ENCODE measurements around the gene NKD2. TPM values are rescaled to one million over a fixed set of nuclear protein-coding genes. Genes with fewer than 3 reads are reported as not detected.
"Not testable (repeated sequence)": the region's sequence is repeated elsewhere in the genome, so short reads cannot be mapped to it uniquely, and the experiment has no call there.

The NKD2 gene
- polyA plus RNA-seq, 1 donor (not counting 4 experiments of a cell fraction or from before 2014, with no cell fraction given), result not detected

DNA sequence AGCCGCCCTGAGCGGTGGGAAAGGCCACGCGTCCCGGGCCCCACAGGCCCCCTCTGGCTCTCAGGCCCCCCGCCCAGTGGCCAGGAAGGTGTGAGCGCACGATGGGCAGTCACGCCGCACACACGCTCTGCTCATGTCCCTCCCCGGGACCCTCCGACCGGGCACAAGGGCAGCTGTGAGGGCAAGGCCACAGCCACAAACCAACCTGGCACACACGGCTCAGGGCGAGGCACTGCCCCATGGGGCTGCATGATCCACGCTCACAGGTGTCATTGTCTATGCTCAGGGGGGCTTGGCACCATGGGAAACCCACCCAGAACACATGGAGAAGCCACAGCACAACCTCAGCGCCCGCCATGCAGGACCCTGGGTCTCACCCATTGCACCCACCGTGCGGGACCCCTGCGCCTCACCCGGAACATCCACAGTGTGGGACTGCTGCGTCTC lies 52.0 kb downstream of the NKD2 start:
- Histone ChIP-seq H4K20me1 (ENCODE audit: control insufficient read depth, extremely low read depth, insufficient read depth, low read length) (no peaks in the 10 kb centered on the region), H3K4me1 (ENCODE audit: control insufficient read depth, extremely low read depth, insufficient read depth, low read length) (no peaks in the 10 kb centered on the region), H3K27ac (ENCODE audit: control insufficient read depth, insufficient read depth, low read length) (no peak overlapping the region), H3K36me3 (ENCODE audit: control insufficient read depth in 2 of 2, extremely low read depth in 1 of 2, insufficient read depth in 2 of 2, low read length in 2 of 2) (peaks cover 0 to 2% of the 10 kb centered on the region in 2 experiments), H3K9me3 (ENCODE audit: control insufficient read depth, low read depth, low read length) (no peaks in the 10 kb centered on the region), H3K27me3 (ENCODE audit: control insufficient read depth, extremely low read depth, insufficient read depth, low read length) (no peaks in the 10 kb centered on the region), H2AFZ (ENCODE audit: control insufficient read depth, low read length) (no peak overlapping the region), H3K9me1 (ENCODE audit: control insufficient read depth, extremely low read depth, insufficient read depth, low read length) (no peaks in the 10 kb centered on the region), H3K4me3 (ENCODE audit: control insufficient read depth in 2 of 3, extremely low read depth in 1 of 3, insufficient read depth in 2 of 3, low read depth in 1 of 3, low read length in 3 of 3) (no peak overlapping the region), H3K4me2 (ENCODE audit: control insufficient read depth, extremely low read depth, insufficient read depth, low read depth, low read length) (no peak overlapping the region), H3K9ac (ENCODE audit: control insufficient read depth, extremely low read depth, insufficient read depth, low read length) (no peak overlapping the region), H3K79me2 (ENCODE audit: control insufficient read depth, insufficient read depth, low read length) (no peaks in the 10 kb centered on the region)
- dilution Hi-C loops (cut with MboI; ENCODE audit: extremely low pct_ligation_motif_present, low sequenced_read_pairs), result no loop called here
- TF ChIP-seq, protein P1, sequence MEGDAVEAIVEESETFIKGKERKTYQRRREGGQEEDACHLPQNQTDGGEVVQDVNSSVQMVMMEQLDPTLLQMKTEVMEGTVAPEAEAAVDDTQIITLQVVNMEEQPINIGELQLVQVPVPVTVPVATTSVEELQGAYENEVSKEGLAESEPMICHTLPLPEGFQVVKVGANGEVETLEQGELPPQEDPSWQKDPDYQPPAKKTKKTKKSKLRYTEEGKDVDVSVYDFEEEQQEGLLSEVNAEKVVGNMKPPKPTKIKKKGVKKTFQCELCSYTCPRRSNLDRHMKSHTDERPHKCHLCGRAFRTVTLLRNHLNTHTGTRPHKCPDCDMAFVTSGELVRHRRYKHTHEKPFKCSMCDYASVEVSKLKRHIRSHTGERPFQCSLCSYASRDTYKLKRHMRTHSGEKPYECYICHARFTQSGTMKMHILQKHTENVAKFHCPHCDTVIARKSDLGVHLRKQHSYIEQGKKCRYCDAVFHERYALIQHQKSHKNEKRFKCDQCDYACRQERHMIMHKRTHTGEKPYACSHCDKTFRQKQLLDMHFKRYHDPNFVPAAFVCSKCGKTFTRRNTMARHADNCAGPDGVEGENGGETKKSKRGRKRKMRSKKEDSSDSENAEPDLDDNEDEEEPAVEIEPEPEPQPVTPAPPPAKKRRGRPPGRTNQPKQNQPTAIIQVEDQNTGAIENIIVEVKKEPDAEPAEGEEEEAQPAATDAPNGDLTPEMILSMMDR (optimal IDR thresholded peaks at IDR 0.05 in 1 of 3, IDR thresholded peaks at IDR 0.05 in 1 of 3, conservative IDR thresholded peaks at IDR 0.05 in 1 of 3; ENCODE audit: extremely low read depth in 1 of 3, insufficient read depth in 2 of 3, low read length in 3 of 3), result no peak
- DNase-seq (ENCODE audit: low read depth, low spot score), result no peak
- FAIRE-seq, result no peak

DNA sequence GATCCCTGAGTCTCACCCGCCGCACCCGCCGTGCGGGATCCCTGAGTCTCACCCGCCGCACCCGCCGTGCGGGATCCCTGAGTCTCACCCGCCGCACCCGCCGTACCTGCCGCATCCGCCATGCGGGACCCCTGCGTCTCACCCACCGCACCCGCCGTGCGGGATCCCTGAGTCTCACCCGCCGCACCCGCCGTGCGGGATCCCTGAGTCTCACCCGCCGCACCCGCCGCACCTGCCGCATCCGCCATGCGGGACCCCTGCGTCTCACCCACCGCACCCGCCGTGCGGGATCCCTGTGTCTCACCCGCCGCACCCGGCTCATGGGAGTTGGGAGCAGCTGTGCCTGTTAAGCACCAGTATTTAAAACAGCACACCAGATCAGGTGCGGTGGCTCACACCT lies 52.7 kb downstream of the NKD2 start:
- H3K27me3 ChIP-seq (ENCODE audit: control insufficient read depth, extremely low read depth, insufficient read depth, low read length); FAIRE-seq; H3K9me1 ChIP-seq (ENCODE audit: control insufficient read depth, extremely low read depth, insufficient read depth, low read length); H3K27ac ChIP-seq (ENCODE audit: control insufficient read depth, insufficient read depth, low read length); H4K20me1 ChIP-seq (ENCODE audit: control insufficient read depth, extremely low read depth, insufficient read depth, low read length); H3K4me2 ChIP-seq (ENCODE audit: control insufficient read depth, extremely low read depth, insufficient read depth, low read depth, low read length); DNase-seq (ENCODE audit: low read depth, low spot score); H3K9ac ChIP-seq (ENCODE audit: control insufficient read depth, extremely low read depth, insufficient read depth, low read length); H3K79me2 ChIP-seq (ENCODE audit: control insufficient read depth, insufficient read depth, low read length); H3K4me1 ChIP-seq (ENCODE audit: control insufficient read depth, extremely low read depth, insufficient read depth, low read length); dilution Hi-C loops (cut with MboI; ENCODE audit: extremely low pct_ligation_motif_present, low sequenced_read_pairs); H2AFZ ChIP-seq (ENCODE audit: control insufficient read depth, low read length); H3K4me3 ChIP-seq (ENCODE audit: control insufficient read depth in 2 of 3, extremely low read depth in 1 of 3, insufficient read depth in 2 of 3, low read depth in 1 of 3, low read length in 3 of 3); H3K36me3 ChIP-seq (ENCODE audit: control insufficient read depth in 2 of 2, extremely low read depth in 1 of 2, insufficient read depth in 2 of 2, low read length in 2 of 2); H3K9me3 ChIP-seq (ENCODE audit: control insufficient read depth, low read depth, low read length): not testable (repeated sequence)

DNA sequence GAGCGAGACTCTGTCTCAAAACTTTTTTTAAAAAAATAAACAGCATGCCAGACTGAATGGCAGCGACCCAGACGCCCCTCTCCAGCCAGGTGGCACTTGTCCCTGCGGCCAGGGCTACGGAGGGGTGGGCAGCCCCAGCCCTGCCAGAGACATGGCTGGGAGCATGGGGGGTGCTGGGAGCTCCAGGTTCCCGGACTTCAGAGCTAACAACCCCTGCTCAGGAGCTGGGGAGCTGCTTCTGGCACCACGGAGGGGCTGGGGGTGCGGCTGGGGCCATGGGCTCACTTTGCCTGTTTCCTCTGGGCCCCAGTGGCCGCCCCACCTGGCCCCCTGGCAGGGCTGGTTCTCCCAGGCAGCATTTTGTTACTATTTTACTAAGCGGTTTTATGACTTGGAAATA lies 53.3 kb downstream of the NKD2 start:
- Histone ChIP-seq H3K4me2 (ENCODE audit: control insufficient read depth, extremely low read depth, insufficient read depth, low read depth, low read length) (no peak overlapping the region), H3K9ac (ENCODE audit: control insufficient read depth, extremely low read depth, insufficient read depth, low read length) (no peak overlapping the region), H3K4me1 (ENCODE audit: control insufficient read depth, extremely low read depth, insufficient read depth, low read length) (no peaks in the 10 kb centered on the region), H3K36me3 (ENCODE audit: control insufficient read depth in 2 of 2, extremely low read depth in 1 of 2, insufficient read depth in 2 of 2, low read length in 2 of 2) (no peaks in the 10 kb centered on the region), H3K9me3 (ENCODE audit: control insufficient read depth, low read depth, low read length) (no peaks in the 10 kb centered on the region), H3K4me3 (ENCODE audit: control insufficient read depth in 2 of 3, extremely low read depth in 1 of 3, insufficient read depth in 2 of 3, low read depth in 1 of 3, low read length in 3 of 3) (no peak overlapping the region), H2AFZ (ENCODE audit: control insufficient read depth, low read length) (no peak overlapping the region), H3K79me2 (ENCODE audit: control insufficient read depth, insufficient read depth, low read length) (no peaks in the 10 kb centered on the region), H3K27ac (ENCODE audit: control insufficient read depth, insufficient read depth, low read length) (no peak overlapping the region), H4K20me1 (ENCODE audit: control insufficient read depth, extremely low read depth, insufficient read depth, low read length) (no peaks in the 10 kb centered on the region), H3K9me1 (ENCODE audit: control insufficient read depth, extremely low read depth, insufficient read depth, low read length) (no peaks in the 10 kb centered on the region), H3K27me3 (ENCODE audit: control insufficient read depth, extremely low read depth, insufficient read depth, low read length) (no peaks in the 10 kb centered on the region)
- dilution Hi-C loops (cut with MboI; ENCODE audit: extremely low pct_ligation_motif_present, low sequenced_read_pairs), result no loop called here
- DNase-seq (ENCODE audit: low read depth, low spot score), result no peak
- TF ChIP-seq, protein P1 (optimal IDR thresholded peaks at IDR 0.05 in 1 of 3, IDR thresholded peaks at IDR 0.05 in 1 of 3, conservative IDR thresholded peaks at IDR 0.05 in 1 of 3; ENCODE audit: extremely low read depth in 1 of 3, insufficient read depth in 2 of 3, low read length in 3 of 3), result no peak
- no peak for TF ChIP-seq EZH2 (IDR thresholded peaks at IDR 0.05; ENCODE audit: low read length)
- no peak for FAIRE-seq
